PC-9 (cell line): ENCODE results near the gene OR2V2. TPM values are rescaled to one million over a fixed set of nuclear protein-coding genes. Genes with fewer than 3 reads are reported as not detected.

Experiments
- BruUV-seq: library from RNA; stranded (reverse); fragments of 400-500 nt; replicated peaks from 2 replicates; lab custom pipeline; 2021; lab: Mats Ljungman, UMichigan
- CTCF ChIA-PET: fragments of 300-600 bp; sonication (Branson Sonifier 250); formaldehyde crosslinking; loops from one replicate; lab custom pipeline; 2022; ENCODE audit warnings: antibody characterized with exemption; lab: Charles Lee
- POLR2A ChIA-PET: fragments of 300-600 bp; sonication (Branson Sonifier 250); formaldehyde crosslinking; loops from one replicate; lab custom pipeline; 2022; ENCODE audit warnings: antibody characterized with exemption; ENCODE audit not compliant: unreplicated experiment; lab: Charles Lee
- DNase-seq, 2 experiments: peaks; one replicate each; pipeline versions ENCODE4 v3.0.0 to v3.0.0-alpha.2; 2015 to 2022; ENCODE audit warnings: mixed read lengths in 1 of 2
- H2AFZ ChIP-seq: fragments of 200-600 bp; sonication (generic); 2 replicates; pipeline ENCODE4 v1.8.1; 2017; ENCODE audit warnings: antibody characterized with exemption
- H3F3A ChIP-seq: fragments of 200-600 bp; sonication (generic); 2 replicates; pipeline ENCODE4 v1.8.1; 2017; ENCODE audit warnings: antibody characterized with exemption, mild to moderate bottlenecking, low read depth; ENCODE audit not compliant: insufficient read depth
- H3K27ac ChIP-seq: fragments of 200-600 bp; sonication (generic); 2 replicates; pipeline ENCODE4 v1.6.1; 2016; ENCODE audit warnings: mixed run types
- H3K27me3 ChIP-seq: fragments of 200-600 bp; sonication (generic); 2 replicates; pipeline ENCODE4 v1.6.1; 2016; ENCODE audit warnings: low read depth, mixed run types; ENCODE audit not compliant: insufficient read depth
- H3K36me3 ChIP-seq: fragments of 200-600 bp; sonication (generic); 2 replicates; pipeline ENCODE4 v1.6.1; 2016; ENCODE audit warnings: low read depth, mixed run types
- H3K4me1 ChIP-seq: fragments of 200-600 bp; sonication (generic); replicated peaks from 2 replicates; pipeline ENCODE4 v1.6.1; 2016; ENCODE audit warnings: mixed run types; ENCODE audit not compliant: insufficient read depth
- H3K4me2 ChIP-seq: fragments of 200-600 bp; sonication (generic); 2 replicates; pipeline ENCODE4 v1.6.1; 2017; ENCODE audit warnings: mixed run types
- H3K4me3 ChIP-seq: fragments of 200-600 bp; sonication (generic); 2 replicates; pipeline ENCODE4 v1.6.1; 2016; ENCODE audit warnings: mixed run types
- H3K79me2 ChIP-seq: fragments of 200-600 bp; sonication (generic); 2 replicates; pipeline ENCODE4 v1.6.1; 2017; ENCODE audit warnings: low read depth, mixed run types
- H3K9me2 ChIP-seq: fragments of 200-600 bp; sonication (generic); 2 replicates; pipeline ENCODE4 v1.8.1; 2017; ENCODE audit warnings: mild to moderate bottlenecking; ENCODE audit not compliant: insufficient read depth
- H3K9me3 ChIP-seq: fragments of 200-600 bp; sonication (generic); 2 replicates; pipeline ENCODE4 v1.8.1; 2016; ENCODE audit warnings: low read depth; ENCODE audit not compliant: insufficient read depth
- H4K20me1 ChIP-seq: fragments of 200-600 bp; sonication (generic); 2 replicates; pipeline ENCODE4 v1.8.1; 2017; ENCODE audit not compliant: insufficient read depth
- EZH2 ChIP-seq: fragments of 200-600 bp; sonication (generic); IDR thresholded peaks from 2 replicates; pipeline ENCODE4 v1.8.0; 2017; ENCODE audit warnings: antibody characterized with exemption, low read depth
- intact Hi-C: fragments of 100-400 bp; cut with micrococcal nuclease; formaldehyde crosslinking; loops from one replicate; pipeline ENCODE4 v1.10.0; 2022; ENCODE audit not compliant: unreplicated experiment
- total RNA-seq: library from RNA; stranded (reverse); gene quantifications from 2 replicates; pipeline ENCODE4 v1.2.3, GENCODE V29; 2021
- TF ChIP-seq, protein P1 (sequence below): fragments of 200-600 bp; sonication (generic); conservative IDR thresholded peaks from 2 replicates; pipeline ENCODE4 v1.6.1; 2017; ENCODE audit warnings: mixed run types, antibody characterized with exemption, mild to moderate bottlenecking, moderate library complexity

OR2V2 gene
- total RNA-seq, 1 experiment from 2014 or later = not detected

DNA sequence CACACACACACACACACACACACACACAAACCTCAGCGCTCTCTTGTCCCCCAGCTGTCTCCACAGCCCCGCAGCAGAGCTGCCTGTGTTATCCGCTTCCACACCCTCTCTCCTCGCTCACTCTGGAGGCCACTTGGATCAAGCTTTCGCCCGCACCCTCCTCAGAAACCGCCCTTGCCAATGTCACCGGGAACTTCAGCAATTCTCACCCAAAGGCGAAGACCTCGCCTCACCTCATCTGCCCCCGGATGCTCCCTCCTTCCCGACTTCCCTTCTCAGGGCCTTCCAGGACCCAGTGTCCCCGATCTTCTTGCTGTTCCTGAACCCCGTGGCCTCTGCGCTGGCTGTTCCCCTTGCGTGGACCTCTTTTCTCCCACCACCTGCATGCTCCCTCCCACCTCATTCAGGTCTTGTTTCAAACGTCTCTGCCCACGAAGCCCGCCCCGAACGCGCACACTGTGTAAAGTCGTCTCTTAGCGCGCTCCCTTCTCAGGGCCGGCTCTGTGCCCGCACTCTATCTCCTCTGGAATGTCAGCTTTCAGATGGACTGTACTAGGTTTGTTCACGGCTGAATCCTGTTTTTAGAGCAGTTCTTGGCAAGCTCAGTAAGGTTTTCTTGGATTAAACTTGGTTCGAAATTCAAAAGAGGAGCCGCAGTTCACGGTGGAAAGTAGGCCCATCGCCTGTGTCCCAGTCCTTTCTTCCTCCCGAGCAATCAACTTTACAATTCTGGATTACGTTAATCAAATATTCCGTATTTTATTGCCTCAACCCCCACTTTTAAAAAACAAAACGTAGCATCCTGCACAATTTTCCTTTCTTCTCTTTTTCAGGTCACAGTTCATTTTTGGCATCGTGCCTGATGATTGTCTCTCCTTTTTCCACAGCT lies 58.6 kb downstream of the OR2V2 start:
- Histone ChIP-seq H3K27me3 (no peaks in the 10 kb centered on the region), H3K79me2 (no peaks in the 10 kb centered on the region), H3K9me2 (no peaks in the 10 kb centered on the region), H2AFZ (no peak overlapping the region), H3K4me3 (peak overlapping the region; percentile 69), H3K36me3 (no peaks in the 10 kb centered on the region), H3K27ac (no peak overlapping the region), H4K20me1 (no peaks in the 10 kb centered on the region), H3F3A (peaks cover 27% of the 10 kb centered on the region; the same call in 1 of the 2 replicates), H3K4me1 (peaks cover 12% of the 10 kb centered on the region), H3K4me2 (peak overlapping the region; percentile 82), H3K9me3 (no peaks in the 10 kb centered on the region)
- no peak for TF ChIP-seq EZH2
- TF ChIP-seq, protein P1, sequence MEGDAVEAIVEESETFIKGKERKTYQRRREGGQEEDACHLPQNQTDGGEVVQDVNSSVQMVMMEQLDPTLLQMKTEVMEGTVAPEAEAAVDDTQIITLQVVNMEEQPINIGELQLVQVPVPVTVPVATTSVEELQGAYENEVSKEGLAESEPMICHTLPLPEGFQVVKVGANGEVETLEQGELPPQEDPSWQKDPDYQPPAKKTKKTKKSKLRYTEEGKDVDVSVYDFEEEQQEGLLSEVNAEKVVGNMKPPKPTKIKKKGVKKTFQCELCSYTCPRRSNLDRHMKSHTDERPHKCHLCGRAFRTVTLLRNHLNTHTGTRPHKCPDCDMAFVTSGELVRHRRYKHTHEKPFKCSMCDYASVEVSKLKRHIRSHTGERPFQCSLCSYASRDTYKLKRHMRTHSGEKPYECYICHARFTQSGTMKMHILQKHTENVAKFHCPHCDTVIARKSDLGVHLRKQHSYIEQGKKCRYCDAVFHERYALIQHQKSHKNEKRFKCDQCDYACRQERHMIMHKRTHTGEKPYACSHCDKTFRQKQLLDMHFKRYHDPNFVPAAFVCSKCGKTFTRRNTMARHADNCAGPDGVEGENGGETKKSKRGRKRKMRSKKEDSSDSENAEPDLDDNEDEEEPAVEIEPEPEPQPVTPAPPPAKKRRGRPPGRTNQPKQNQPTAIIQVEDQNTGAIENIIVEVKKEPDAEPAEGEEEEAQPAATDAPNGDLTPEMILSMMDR = no peak
- DNase-seq = peak in 1 of 2 experiments; percentile 28
- intact Hi-C loops = loop anchor here (1.0 kb wide), 1 partner anchor 15 kb away; no protein-coding TSS in a partner anchor
- POLR2A ChIA-PET = interaction anchor here (0.7 kb wide), 1 partner anchor 18 kb away, joined by 8 read pairs; no protein-coding TSS in a partner anchor
- CTCF ChIA-PET = no interaction called here
- no TSS peak for BruUV-seq

DNA sequence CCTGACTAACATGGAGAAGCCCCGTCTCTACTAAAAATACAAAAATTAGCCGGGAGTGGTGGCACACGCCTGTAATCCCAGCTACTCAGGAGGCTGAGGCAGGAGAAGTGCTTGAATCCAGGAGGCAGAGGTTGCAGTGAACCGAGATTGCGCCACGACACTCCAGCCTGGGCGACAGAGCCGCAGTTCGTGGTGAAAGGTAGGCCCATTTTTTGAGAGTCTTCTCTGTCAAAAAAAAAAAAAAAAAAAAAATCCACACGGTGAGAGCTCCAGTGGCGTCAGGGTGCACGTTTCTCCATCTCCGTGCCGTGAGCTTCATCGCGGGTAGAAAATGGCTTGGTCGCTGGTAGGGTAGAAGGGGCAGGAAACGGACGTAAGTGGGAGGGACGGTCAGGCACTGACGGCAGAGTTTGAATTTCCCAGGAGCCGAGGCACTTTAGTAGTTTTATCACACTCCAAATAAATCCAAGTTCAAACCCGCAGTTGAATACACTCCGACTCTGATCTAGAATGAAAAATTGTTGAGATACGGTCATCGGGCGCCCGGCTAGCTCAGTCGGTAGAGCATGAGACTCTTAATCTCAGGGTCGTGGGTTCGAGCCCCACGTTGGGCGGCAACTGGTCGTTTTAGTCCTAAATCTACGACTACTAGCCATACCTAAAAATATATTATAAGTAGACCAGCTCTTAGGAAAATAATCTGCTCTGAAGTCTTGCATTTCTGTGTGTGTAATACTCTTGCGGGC lies 60.0 kb downstream of the OR2V2 start:
- TF ChIP-seq, protein P1 = no peak
- TF ChIP-seq EZH2 = no peak
- Histone ChIP-seq H2AFZ (peak overlapping the region; percentile 86), H3K4me3 (peak overlapping the region; percentile 69), H3K27ac (peak overlapping the region; percentile 56), H3K79me2 (no peaks in the 10 kb centered on the region), H4K20me1 (no peaks in the 10 kb centered on the region), H3K9me3 (no peaks in the 10 kb centered on the region), H3K9me2 (no peaks in the 10 kb centered on the region), H3F3A (peaks cover 36% of the 10 kb centered on the region; the same call in 1 of the 2 replicates), H3K36me3 (no peaks in the 10 kb centered on the region), H3K27me3 (no peaks in the 10 kb centered on the region), H3K4me1 (peaks cover 12% of the 10 kb centered on the region), H3K4me2 (peak overlapping the region; percentile 82)
- BruUV-seq = TSS peak; percentile 97
- CTCF ChIA-PET = no interaction called here
- intact Hi-C loops = loop anchor here (1.0 kb wide), 2 partner anchors 11 to 15 kb away; no protein-coding TSS in a partner anchor
- POLR2A ChIA-PET = interaction anchor here (0.5 to 1.0 kb wide), 11 partner anchors 9 to 395 kb away, joined by 3 to 19 read pairs (median 5); partner anchors contain the start of gene TRIM41
- peak; percentile 82 to 86 for DNase-seq

DNA sequence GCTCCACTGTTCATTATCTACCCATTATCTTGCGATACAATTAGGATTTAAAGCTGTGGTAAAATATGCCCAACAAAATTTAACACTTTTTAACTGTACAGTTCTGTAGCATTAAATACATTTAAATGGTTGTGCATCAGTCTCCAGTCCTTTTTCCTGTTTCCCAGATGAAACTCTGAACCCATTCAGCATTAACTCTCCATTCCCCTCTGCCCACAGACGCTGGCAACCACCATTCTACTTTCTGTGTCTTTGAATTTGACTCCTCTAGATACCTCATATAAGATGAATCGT lies 60.5 kb downstream of the OR2V2 start:
- no TSS peak for BruUV-seq
- intact Hi-C loops = loop anchor here (1.0 kb wide), 2 partner anchors 10 to 14 kb away; no protein-coding TSS in a partner anchor
- Histone ChIP-seq H3K4me3 (peak overlapping the region; percentile 69; the same call in 1 of the 2 replicates), H3K27me3 (no peaks in the 10 kb centered on the region), H3K27ac (no peak overlapping the region), H3K9me2 (no peaks in the 10 kb centered on the region), H3F3A (peaks cover 36% of the 10 kb centered on the region; the same call in 1 of the 2 replicates), H3K4me2 (peak overlapping the region; percentile 82), H2AFZ (no peak overlapping the region; the same call in 1 of the 2 replicates), H3K79me2 (no peaks in the 10 kb centered on the region), H4K20me1 (no peaks in the 10 kb centered on the region), H3K9me3 (no peaks in the 10 kb centered on the region), H3K4me1 (peaks cover 12% of the 10 kb centered on the region), H3K36me3 (no peaks in the 10 kb centered on the region)
- ChIA-PET CTCF (no interaction called here), POLR2A (interaction anchor here (0.6 to 1.0 kb wide), 5 partner anchors 8 to 396 kb away, joined by 3 to 18 read pairs (median 8); partner anchors contain the start of gene TRIM41)
- TF ChIP-seq EZH2 = no peak
- TF ChIP-seq, protein P1 = no peak
- DNase-seq = no peak
